ENCODE results near the gene PSTPIP2.

DNA sequence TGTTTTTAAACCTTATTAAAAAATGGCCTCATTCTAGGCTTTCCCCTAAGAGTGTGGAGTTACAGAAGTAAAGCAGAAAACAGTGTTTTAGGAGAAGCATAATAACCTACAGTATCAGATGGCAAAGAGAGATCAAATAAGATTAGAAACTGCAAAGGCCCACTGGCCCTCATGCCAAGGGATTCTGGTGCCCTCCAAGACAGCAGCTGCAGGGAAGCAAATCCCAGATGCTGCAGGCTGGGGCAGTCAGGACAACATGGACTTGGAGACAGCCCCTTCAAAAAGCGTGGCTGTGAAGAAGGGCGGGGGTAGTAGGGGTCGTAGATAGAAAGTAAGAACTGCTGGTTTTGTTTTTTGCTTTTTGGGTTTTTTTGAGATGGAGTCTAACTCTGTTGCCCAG, 76.6 kb downstream of the PSTPIP2 start:
- no peak for TF ChIP-seq POLR2A (IDR thresholded peaks at IDR 0.05)
- TF ChIP-seq, protein P1, sequence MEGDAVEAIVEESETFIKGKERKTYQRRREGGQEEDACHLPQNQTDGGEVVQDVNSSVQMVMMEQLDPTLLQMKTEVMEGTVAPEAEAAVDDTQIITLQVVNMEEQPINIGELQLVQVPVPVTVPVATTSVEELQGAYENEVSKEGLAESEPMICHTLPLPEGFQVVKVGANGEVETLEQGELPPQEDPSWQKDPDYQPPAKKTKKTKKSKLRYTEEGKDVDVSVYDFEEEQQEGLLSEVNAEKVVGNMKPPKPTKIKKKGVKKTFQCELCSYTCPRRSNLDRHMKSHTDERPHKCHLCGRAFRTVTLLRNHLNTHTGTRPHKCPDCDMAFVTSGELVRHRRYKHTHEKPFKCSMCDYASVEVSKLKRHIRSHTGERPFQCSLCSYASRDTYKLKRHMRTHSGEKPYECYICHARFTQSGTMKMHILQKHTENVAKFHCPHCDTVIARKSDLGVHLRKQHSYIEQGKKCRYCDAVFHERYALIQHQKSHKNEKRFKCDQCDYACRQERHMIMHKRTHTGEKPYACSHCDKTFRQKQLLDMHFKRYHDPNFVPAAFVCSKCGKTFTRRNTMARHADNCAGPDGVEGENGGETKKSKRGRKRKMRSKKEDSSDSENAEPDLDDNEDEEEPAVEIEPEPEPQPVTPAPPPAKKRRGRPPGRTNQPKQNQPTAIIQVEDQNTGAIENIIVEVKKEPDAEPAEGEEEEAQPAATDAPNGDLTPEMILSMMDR (IDR thresholded peaks at IDR 0.05) = no peak
